Hematopoietic multipotent progenitor cell treated with erythropoietin and hydrocortisone succinate and interleukin-3 and kit ligand, for 15 days (in vitro differentiated cells): ENCODE measurements around the gene HECTD4.
"Not testable (repeated sequence)": the region's sequence is repeated elsewhere in the genome, so short reads cannot be mapped to it uniquely, and the experiment has no call there.

Experiments used
- DNase-seq: peaks from one replicate; pipeline ENCODE4 v3.0.0-alpha.2; 2015; ENCODE audit warnings: low spot score

Gene HECTD4

GRCh38 chr12:112381883-112382796, at the start of gene HECTD4:
Gene HECTD4, minus strand, starts transcription at chr12:112382431. Its CDS starts 303 bp downstream, at chr12:112382128.
- DNase-seq: peak; percentile 93

GRCh38 chr12:112431965-112432364, 49.7 kb upstream of the HECTD4 start:
- no peak for DNase-seq

- no peak for DNase-seq
Observed at GRCh38 chr12:112430929-112431328, 48.7 kb upstream of the HECTD4 start.

GRCh38 chr12:112427760-112428159, 45.5 kb upstream of the HECTD4 start:
- DNase-seq: no peak

- no peak for DNase-seq
Observed at GRCh38 chr12:112425582-112426382, 43.6 kb upstream of the HECTD4 start.

- no peak for DNase-seq
Observed at GRCh38 chr12:112424126-112424525, 41.9 kb upstream of the HECTD4 start.

- DNase-seq: no peak
Observed at GRCh38 chr12:112422531-112422930, 40.3 kb upstream of the HECTD4 start.

GRCh38 chr12:112421363-112421762, 39.1 kb upstream of the HECTD4 start:
- DNase-seq: no peak

GRCh38 chr12:112420740-112421139, 38.5 kb upstream of the HECTD4 start:
- no peak for DNase-seq

- DNase-seq: no peak
Observed at GRCh38 chr12:112419297-112420133, 37.3 kb upstream of the HECTD4 start.

- DNase-seq: peak; percentile 80
Observed at GRCh38 chr12:112418608-112419296, 36.5 kb upstream of the HECTD4 start, which contains the start of gene PTPN11. Gene PTPN11, plus strand, starts transcription at chr12:112418947. Its CDS starts 165 bp downstream, at chr12:112419112.

- DNase-seq: peak; percentile 62
Observed at GRCh38 chr12:112418273-112418607, 36.0 kb upstream of the HECTD4 start.

GRCh38 chr12:112415457-112415856, 33.2 kb upstream of the HECTD4 start:
- DNase-seq: not testable (repeated sequence)

GRCh38 chr12:112413855-112414625, 31.8 kb upstream of the HECTD4 start:
- DNase-seq: no peak

- no peak for DNase-seq
Observed at GRCh38 chr12:112409906-112410244, 27.6 kb upstream of the HECTD4 start.

- peak; percentile 90 for DNase-seq
Observed at GRCh38 chr12:112409064-112409905, 27.1 kb upstream of the HECTD4 start, which contains the start of gene RPL6. Gene RPL6, minus strand, starts transcription at chr12:112409605. Its CDS starts 949 bp downstream, at chr12:112408656.

GRCh38 chr12:112408621-112409020, 26.4 kb upstream of the HECTD4 start:
- DNase-seq: no peak

GRCh38 chr12:112407683-112408082, 25.5 kb upstream of the HECTD4 start:
- not testable (repeated sequence) for DNase-seq
